GM19240 (cell line): Measurements from ENCODE around the gene SLC38A6.
"Not testable (repeated sequence)": the region's sequence is repeated elsewhere in the genome, so short reads cannot be mapped to it uniquely, and the experiment has no call there.

Experiments used
- DNase-seq: peaks from one replicate; pipeline ENCODE4 v3.0.0; 2011; ENCODE audit warnings: low spot score; ENCODE audit not compliant: insufficient read length

Gene SLC38A6

GRCh38 chr14:61051051-61051450, 70.0 kb downstream of the SLC38A6 start:
- DNase-seq = no peak

GRCh38 chr14:61051621-61052020, 70.6 kb downstream of the SLC38A6 start:
- no peak for DNase-seq

- DNase-seq = no peak
Measured at GRCh38 chr14:61063461-61063860, 82.4 kb downstream of the SLC38A6 start.

GRCh38 chr14:61064210-61064609, 83.2 kb downstream of the SLC38A6 start:
- no peak for DNase-seq

GRCh38 chr14:61064856-61065255, 83.8 kb downstream of the SLC38A6 start:
- no peak for DNase-seq

GRCh38 chr14:61065656-61066055, 84.6 kb downstream of the SLC38A6 start:
- no peak for DNase-seq

GRCh38 chr14:61072442-61072841, 91.4 kb downstream of the SLC38A6 start:
- not testable (repeated sequence) for DNase-seq

- DNase-seq = no peak
Measured at GRCh38 chr14:61074852-61075251, 93.8 kb downstream of the SLC38A6 start.

GRCh38 chr14:61076556-61076955, 95.5 kb downstream of the SLC38A6 start:
- DNase-seq = no peak

- DNase-seq = no peak
Measured at GRCh38 chr14:61077437-61077836, 96.4 kb downstream of the SLC38A6 start.

GRCh38 chr14:61077951-61078720, 97.1 kb downstream of the SLC38A6 start:
- DNase-seq = no peak

GRCh38 chr14:61080591-61081010, 99.6 kb downstream of the SLC38A6 start:
- DNase-seq = no peak

GRCh38 chr14:61088081-61088480, 107.0 kb downstream of the SLC38A6 start:
- no peak for DNase-seq

GRCh38 chr14:61089126-61089750, 108.2 kb downstream of the SLC38A6 start:
- no peak for DNase-seq

- no peak for DNase-seq
Measured at GRCh38 chr14:61090432-61091216, 109.6 kb downstream of the SLC38A6 start.

- DNase-seq = no peak
Measured at GRCh38 chr14:61091657-61092273, 110.7 kb downstream of the SLC38A6 start.

- not testable (repeated sequence) for DNase-seq
Measured at GRCh38 chr14:61098096-61098495, 117.1 kb downstream of the SLC38A6 start.

- DNase-seq = no peak
Measured at GRCh38 chr14:61098721-61099120, 117.7 kb downstream of the SLC38A6 start.

- no peak for DNase-seq
Measured at GRCh38 chr14:61099216-61099835, 118.3 kb downstream of the SLC38A6 start.

- no peak for DNase-seq
Measured at GRCh38 chr14:61101803-61102548, 120.9 kb downstream of the SLC38A6 start.
